Activated CD4-positive, alpha-beta memory T cell treated with anti-CD3 and anti-CD28 coated beads, Interleukin-2, amount 10 ng/mL, durations not matched to agents 7 days and 5 days (primary cell): ENCODE measurements around the gene OR2T11. TPM values are rescaled to one million over a fixed set of nuclear protein-coding genes. Genes with fewer than 3 reads are reported as not detected.
"Not testable (repeated sequence)": the region's sequence is repeated elsewhere in the genome, so short reads cannot be mapped to it uniquely, and the experiment has no call there.

Source experiments
- CTCF ChIA-PET: fragments of 350-600 bp; sonication (Branson Sonifier 250); formaldehyde crosslinking; loops from one replicate; lab custom pipeline; 2021; ENCODE audit warnings: antibody characterized with exemption, inconsistent platforms; lab: Charles Lee
- POLR2A ChIA-PET: fragments of 350-600 bp; sonication (Branson Sonifier 250); formaldehyde crosslinking; loops from one replicate; lab custom pipeline; 2021; ENCODE audit warnings: antibody characterized with exemption; lab: Charles Lee
- DNase-seq: peaks from one replicate; pipeline ENCODE4 v3.0.0-alpha.2; 2020
- H3K27ac Mint-ChIP-seq: one replicate; pipeline ENCODE4 v1.8.0; 2021; ENCODE audit warnings: mild to moderate bottlenecking, mixed read lengths
- H3K27me3 Mint-ChIP-seq: one replicate; pipeline ENCODE4 v1.8.0; 2021; ENCODE audit warnings: mixed read lengths
- H3K36me3 Mint-ChIP-seq: one replicate; pipeline ENCODE4 v1.8.0; 2021; ENCODE audit warnings: low read depth, mixed read lengths
- H3K4me1 Mint-ChIP-seq: one replicate; pipeline ENCODE4 v1.8.0; 2021; ENCODE audit warnings: mixed read lengths
- H3K4me3 Mint-ChIP-seq: one replicate; pipeline ENCODE4 v1.8.0; 2021; ENCODE audit warnings: mild to moderate bottlenecking, mixed read lengths
- H3K9me3 Mint-ChIP-seq: one replicate; pipeline ENCODE4 v1.8.0; 2021; ENCODE audit warnings: mixed read lengths
- total RNA-seq, 2 experiments: library from RNA; stranded (reverse); gene quantifications; one replicate each; pipeline ENCODE4 v1.2.3, GENCODE V29; 2021

The OR2T11 gene, protein sequence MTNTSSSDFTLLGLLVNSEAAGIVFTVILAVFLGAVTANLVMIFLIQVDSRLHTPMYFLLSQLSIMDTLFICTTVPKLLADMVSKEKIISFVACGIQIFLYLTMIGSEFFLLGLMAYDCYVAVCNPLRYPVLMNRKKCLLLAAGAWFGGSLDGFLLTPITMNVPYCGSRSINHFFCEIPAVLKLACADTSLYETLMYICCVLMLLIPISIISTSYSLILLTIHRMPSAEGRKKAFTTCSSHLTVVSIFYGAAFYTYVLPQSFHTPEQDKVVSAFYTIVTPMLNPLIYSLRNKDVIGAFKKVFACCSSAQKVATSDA
- total RNA-seq: not detected

DNA sequence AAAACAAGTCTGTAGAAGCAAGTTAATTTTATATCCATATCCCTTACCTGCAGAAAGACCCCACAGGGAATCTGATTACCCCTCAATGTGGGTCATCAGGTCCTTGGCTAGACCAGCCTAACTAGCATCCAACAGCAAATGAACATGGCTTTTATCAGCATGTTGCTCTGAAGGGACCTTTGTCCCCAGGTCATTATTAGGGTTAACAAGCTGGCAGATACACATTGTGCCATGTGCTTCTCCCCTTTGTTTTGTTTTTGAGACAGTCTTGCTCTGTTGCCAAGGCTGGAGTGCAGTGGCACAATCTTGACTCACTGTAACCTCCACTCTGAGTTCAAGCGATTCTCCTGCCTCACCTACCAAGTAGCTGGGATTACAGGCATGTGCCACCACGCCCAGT is at the start of gene OR2T11:
TSS of gene OR2T11 (minus strand) at position 101 of the 400 bp plus-strand sequence. CDS start 7,963 bp downstream, outside the sequence.
- H3K4me3 Mint-ChIP-seq, H3K36me3 Mint-ChIP-seq, H3K27ac Mint-ChIP-seq, H3K9me3 Mint-ChIP-seq, H3K27me3 Mint-ChIP-seq, POLR2A ChIA-PET, H3K4me1 Mint-ChIP-seq, CTCF ChIA-PET, DNase-seq: not testable (repeated sequence)

- ChIA-PET CTCF (no interaction called here), POLR2A (no interaction called here)
- no peak for DNase-seq
- no peak overlapping the region for H3K27ac Mint-ChIP-seq
- H3K4me1 Mint-ChIP-seq: no peaks in the 10 kb centered on the region
- H3K27me3 Mint-ChIP-seq: peaks cover 6% of the 10 kb centered on the region
- H3K4me3 Mint-ChIP-seq: no peak overlapping the region
- H3K36me3 Mint-ChIP-seq: no peaks in the 10 kb centered on the region
- H3K9me3 Mint-ChIP-seq: no peaks in the 10 kb centered on the region
Measured at GRCh38 chr1:248681651-248682050, 46.8 kb upstream of the OR2T11 start.

- Mint-ChIP-seq H3K9me3 (peaks cover 6% of the 10 kb centered on the region), H3K4me1 (no peaks in the 10 kb centered on the region), H3K27me3 (no peaks in the 10 kb centered on the region), H3K27ac (no peak overlapping the region), H3K4me3 (no peak overlapping the region), H3K36me3 (no peaks in the 10 kb centered on the region)
- POLR2A ChIA-PET: no interaction called here
- CTCF ChIA-PET: no interaction called here
- no peak for DNase-seq
Measured at GRCh38 chr1:248670003-248670402, 35.1 kb upstream of the OR2T11 start.

- H3K4me3 Mint-ChIP-seq, CTCF ChIA-PET, H3K27me3 Mint-ChIP-seq, H3K9me3 Mint-ChIP-seq, H3K27ac Mint-ChIP-seq, POLR2A ChIA-PET, H3K36me3 Mint-ChIP-seq, H3K4me1 Mint-ChIP-seq, DNase-seq: not testable (repeated sequence)
Measured at GRCh38 chr1:248663453-248664328, 28.8 kb upstream of the OR2T11 start.

- POLR2A ChIA-PET, H3K4me1 Mint-ChIP-seq, H3K36me3 Mint-ChIP-seq, H3K27me3 Mint-ChIP-seq, CTCF ChIA-PET, H3K9me3 Mint-ChIP-seq, H3K4me3 Mint-ChIP-seq, H3K27ac Mint-ChIP-seq, DNase-seq: not testable (repeated sequence)
Measured at GRCh38 chr1:248656797-248657196, 21.9 kb upstream of the OR2T11 start.

DNA sequence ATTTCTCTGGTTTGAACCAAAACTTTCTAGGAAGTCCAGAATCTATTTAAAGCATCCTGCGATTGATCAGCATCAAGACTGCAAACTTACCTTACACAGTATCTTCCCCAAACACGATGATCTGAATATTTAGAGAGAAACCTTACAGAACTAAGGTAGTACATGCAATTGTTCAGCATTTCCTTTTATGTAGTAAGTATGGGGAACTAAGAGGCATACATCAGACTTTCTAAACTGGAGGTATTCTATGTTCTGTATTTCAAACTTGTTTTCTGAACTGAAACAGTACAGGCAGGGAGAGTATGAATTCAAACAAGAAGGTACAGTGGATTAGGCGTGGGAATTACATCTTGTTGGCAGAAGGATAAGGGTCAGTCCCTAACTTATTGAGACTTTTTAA is 20.5 kb upstream of the OR2T11 start, which contains the start of gene OR2T27:
TSS of gene OR2T27 (minus strand) at position 175 of the 400 bp plus-strand sequence. CDS start 4,644 bp downstream, outside the sequence.
- H3K9me3 Mint-ChIP-seq, H3K27me3 Mint-ChIP-seq, POLR2A ChIA-PET, H3K4me1 Mint-ChIP-seq, CTCF ChIA-PET, H3K27ac Mint-ChIP-seq, H3K36me3 Mint-ChIP-seq, H3K4me3 Mint-ChIP-seq, DNase-seq: not testable (repeated sequence)

- DNase-seq, H3K4me3 Mint-ChIP-seq, CTCF ChIA-PET, H3K36me3 Mint-ChIP-seq, H3K4me1 Mint-ChIP-seq, POLR2A ChIA-PET, H3K9me3 Mint-ChIP-seq, H3K27ac Mint-ChIP-seq, H3K27me3 Mint-ChIP-seq: not testable (repeated sequence)
Measured at GRCh38 chr1:248648770-248649536, 14.1 kb upstream of the OR2T11 start.

GRCh38 chr1:248645178-248645577 is 10.3 kb upstream of the OR2T11 start, which contains the start of gene OR2T35:
Gene OR2T35 (minus strand): TSS chr1:248645278. CDS start chr1:248639258, 6,020 bp downstream.
- H3K27ac Mint-ChIP-seq, H3K9me3 Mint-ChIP-seq, CTCF ChIA-PET, H3K27me3 Mint-ChIP-seq, H3K4me1 Mint-ChIP-seq, H3K36me3 Mint-ChIP-seq, H3K4me3 Mint-ChIP-seq, DNase-seq, POLR2A ChIA-PET: not testable (repeated sequence)

DNA sequence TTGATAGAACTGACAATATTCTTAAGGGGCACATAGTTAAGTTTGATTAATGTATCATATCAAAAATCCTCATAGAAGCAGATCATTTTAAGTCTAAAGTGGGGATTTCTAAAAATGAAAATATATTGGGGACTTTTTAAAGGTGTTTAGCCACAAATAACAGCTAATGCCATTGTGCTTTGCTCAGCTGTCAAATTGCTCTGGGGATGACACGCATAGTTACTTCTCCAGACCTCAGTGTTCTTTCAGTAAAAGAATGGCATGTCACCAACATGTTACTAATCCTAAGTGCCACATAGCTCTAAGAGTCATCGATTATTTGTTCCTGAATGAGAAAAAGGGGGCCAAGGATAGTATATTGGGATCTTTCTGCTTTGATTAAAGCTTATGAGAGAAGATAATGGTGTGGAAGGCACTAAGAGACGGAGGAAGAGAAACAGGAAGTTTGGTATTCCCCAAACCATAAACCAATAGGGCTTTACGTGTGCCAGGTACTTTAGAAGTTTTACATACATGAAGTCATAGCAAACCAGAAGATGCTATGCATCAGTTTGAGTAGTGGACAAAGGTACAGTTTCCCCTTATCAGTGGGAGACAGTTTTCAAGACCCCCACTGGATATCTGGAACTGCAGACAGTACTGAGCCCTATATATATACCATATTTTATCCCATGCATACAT is 8.2 kb upstream of the OR2T11 start:
- CTCF ChIA-PET, POLR2A ChIA-PET, DNase-seq, H3K9me3 Mint-ChIP-seq, H3K27ac Mint-ChIP-seq, H3K4me1 Mint-ChIP-seq, H3K27me3 Mint-ChIP-seq, H3K4me3 Mint-ChIP-seq, H3K36me3 Mint-ChIP-seq: not testable (repeated sequence)

- CTCF ChIA-PET, H3K36me3 Mint-ChIP-seq, H3K4me1 Mint-ChIP-seq, POLR2A ChIA-PET, H3K27ac Mint-ChIP-seq, H3K9me3 Mint-ChIP-seq, H3K4me3 Mint-ChIP-seq, H3K27me3 Mint-ChIP-seq, DNase-seq: not testable (repeated sequence)
Measured at GRCh38 chr1:248641583-248641982, 6.7 kb upstream of the OR2T11 start.

DNA sequence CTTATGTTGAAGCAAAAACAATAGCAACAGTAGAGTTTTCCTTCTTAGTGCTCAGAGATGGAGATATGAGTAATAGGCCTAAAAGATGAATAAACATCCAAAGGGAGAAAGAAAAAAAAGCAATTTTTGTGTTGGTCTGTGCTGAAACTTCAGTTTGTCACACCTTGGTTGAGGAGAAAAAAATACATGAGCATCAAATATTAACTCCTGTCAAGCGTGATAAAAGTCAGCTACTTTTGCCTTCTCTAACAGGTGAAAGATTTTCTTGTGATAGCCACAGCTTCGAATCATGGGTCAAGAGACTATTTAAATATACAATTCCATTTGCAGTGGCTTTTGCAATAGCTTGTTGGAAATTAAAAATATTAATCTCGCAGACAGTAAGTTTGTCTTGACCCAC is 6.0 kb upstream of the OR2T11 start:
- DNase-seq, H3K9me3 Mint-ChIP-seq, H3K4me3 Mint-ChIP-seq, CTCF ChIA-PET, H3K27me3 Mint-ChIP-seq, H3K27ac Mint-ChIP-seq, H3K36me3 Mint-ChIP-seq, POLR2A ChIA-PET, H3K4me1 Mint-ChIP-seq: not testable (repeated sequence)

- CTCF ChIA-PET, H3K4me3 Mint-ChIP-seq, POLR2A ChIA-PET, H3K27me3 Mint-ChIP-seq, H3K27ac Mint-ChIP-seq, H3K4me1 Mint-ChIP-seq, H3K9me3 Mint-ChIP-seq, DNase-seq, H3K36me3 Mint-ChIP-seq: not testable (repeated sequence)
Measured at GRCh38 chr1:248639652-248640051, 4.8 kb upstream of the OR2T11 start.
